ENCODE results near the gene DPEP2. TPM values are rescaled to one million over a fixed set of nuclear protein-coding genes. Genes with fewer than 3 reads are reported as not detected.
A peak's percentile ranks its signal among the peaks of the same experiment; 100 is the strongest.

Gene DPEP2
- total and polyA plus RNA-seq, 7 donors = 0.69 to 11.9 (median 2.5) TPM

DNA sequence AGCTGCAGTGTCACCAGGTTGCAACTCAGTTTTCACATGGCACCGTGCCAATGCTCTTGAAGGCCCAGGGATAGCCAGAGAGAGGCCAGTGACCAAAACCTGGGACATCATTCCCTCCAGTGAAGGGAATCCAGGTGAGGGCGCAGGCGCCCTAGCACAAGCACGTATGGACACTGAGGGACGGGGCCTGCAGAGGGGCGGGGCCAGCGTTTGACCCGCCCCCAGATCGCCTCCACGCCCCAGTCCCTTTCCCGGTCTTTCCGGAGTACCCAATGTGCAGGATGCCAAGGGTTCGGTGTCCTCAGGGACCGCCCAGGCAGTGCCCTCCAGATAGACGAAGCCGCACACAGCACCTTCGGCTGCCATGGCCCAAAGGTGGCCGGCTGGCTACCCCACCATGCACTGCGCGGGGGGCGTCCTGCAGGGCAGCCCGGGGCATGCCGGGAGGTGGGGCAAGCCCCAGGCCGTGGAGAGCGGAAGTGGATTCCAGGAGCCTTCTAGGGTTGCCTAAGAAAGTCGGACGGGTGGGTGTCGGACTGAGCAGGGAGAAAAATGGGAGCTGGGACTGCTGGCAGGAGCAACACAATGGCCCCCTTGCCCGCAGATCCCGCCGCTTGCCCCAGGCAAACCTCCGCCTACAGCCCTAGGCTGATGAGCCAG, 35.5 kb downstream of the DPEP2 start:
- peak overlapping the region; percentile 31 to 99 (median 96) for H3K27ac ChIP-seq
- no peaks in the 10 kb centered on the region for H3K9me3 ChIP-seq
- WGBS, 2 donors = 58 to 74% methylated on average over 32 of the region's 32 CpGs
- H3K27me3 ChIP-seq = no peaks in the 10 kb centered on the region
- no peak for TF ChIP-seq POLR2A (IDR thresholded peaks at IDR 0.05)
- TF ChIP-seq EP300 (IDR thresholded peaks at IDR 0.05) = no peak
- TF ChIP-seq POLR2AphosphoS5 (IDR thresholded peaks at IDR 0.05) = no peak
- TF ChIP-seq, protein P1, sequence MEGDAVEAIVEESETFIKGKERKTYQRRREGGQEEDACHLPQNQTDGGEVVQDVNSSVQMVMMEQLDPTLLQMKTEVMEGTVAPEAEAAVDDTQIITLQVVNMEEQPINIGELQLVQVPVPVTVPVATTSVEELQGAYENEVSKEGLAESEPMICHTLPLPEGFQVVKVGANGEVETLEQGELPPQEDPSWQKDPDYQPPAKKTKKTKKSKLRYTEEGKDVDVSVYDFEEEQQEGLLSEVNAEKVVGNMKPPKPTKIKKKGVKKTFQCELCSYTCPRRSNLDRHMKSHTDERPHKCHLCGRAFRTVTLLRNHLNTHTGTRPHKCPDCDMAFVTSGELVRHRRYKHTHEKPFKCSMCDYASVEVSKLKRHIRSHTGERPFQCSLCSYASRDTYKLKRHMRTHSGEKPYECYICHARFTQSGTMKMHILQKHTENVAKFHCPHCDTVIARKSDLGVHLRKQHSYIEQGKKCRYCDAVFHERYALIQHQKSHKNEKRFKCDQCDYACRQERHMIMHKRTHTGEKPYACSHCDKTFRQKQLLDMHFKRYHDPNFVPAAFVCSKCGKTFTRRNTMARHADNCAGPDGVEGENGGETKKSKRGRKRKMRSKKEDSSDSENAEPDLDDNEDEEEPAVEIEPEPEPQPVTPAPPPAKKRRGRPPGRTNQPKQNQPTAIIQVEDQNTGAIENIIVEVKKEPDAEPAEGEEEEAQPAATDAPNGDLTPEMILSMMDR (IDR thresholded peaks at IDR 0.05) = no peak
- intact Hi-C loops (cut with DNase I) = no loop called here
- H3K36me3 ChIP-seq = peaks cover 22 to 46% (median 32%) of the 10 kb centered on the region in 4 donors
- H3K4me3 ChIP-seq = no peak overlapping the region
- peaks cover 0 to 84% (median 72%) of the 10 kb centered on the region in 4 donors for H3K4me1 ChIP-seq
- no peak for DNase-seq

DNA sequence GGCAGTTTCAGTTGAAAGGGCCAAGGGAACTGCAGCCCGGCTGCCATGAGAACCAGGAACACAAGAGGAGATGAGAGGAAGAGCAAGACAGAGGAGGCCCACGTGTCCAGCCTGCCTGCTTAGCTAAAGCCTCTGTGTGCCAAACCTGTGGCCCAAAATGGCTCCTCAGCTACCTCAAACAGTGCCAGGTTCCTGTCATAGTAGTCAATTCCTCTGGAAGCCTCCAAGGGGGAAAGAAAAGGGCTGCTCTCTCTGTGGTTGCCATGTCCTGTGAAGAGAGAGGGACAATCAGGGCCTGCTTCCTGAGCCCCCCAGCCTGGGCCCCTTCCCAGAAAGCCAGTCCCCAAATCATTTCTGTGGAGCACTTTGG, 36.0 kb downstream of the DPEP2 start:
- intact Hi-C loops (cut with DNase I) = no loop called here
- Histone ChIP-seq H3K27me3 (no peaks in the 10 kb centered on the region), H3K4me3 (no peak overlapping the region), H3K9me3 (no peaks in the 10 kb centered on the region), H3K36me3 (peaks cover 23 to 51% (median 35%) of the 10 kb centered on the region in 4 donors), H3K27ac (peak overlapping the region; percentile 31 to 99 (median 96)), H3K4me1 (peaks cover 0 to 84% (median 73%) of the 10 kb centered on the region in 4 donors)
- TF ChIP-seq, protein P1 (IDR thresholded peaks at IDR 0.05) = no peak
- WGBS, 2 donors = 75 to 77% methylated on average over 2 of the region's 2 CpGs
- DNase-seq = no peak

DNA sequence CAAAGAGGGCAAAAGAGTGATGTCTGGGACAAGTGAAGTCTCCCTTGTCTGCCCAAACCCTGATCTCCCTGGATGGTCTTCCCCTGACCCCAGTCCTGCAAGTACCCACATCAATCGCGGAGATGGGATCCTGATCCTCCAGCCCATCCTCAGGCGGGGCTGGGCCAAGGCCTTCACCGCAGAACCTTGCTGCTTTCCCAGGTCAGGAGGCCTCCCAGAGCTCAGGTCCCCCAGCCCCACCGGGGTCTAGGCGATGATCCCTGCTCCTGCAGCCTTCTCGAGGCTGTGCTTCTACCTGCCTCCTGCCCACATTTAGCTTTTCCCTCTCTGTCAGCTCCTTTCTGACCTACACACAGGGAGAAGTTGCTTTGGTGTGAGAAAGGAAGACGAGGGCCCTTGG, 37.1 kb downstream of the DPEP2 start:
- H3K36me3 ChIP-seq = peaks cover 27 to 63% (median 44%) of the 10 kb centered on the region in 4 donors
- H3K27me3 ChIP-seq = no peaks in the 10 kb centered on the region
- H3K4me1 ChIP-seq = peaks cover 0 to 80% (median 69%) of the 10 kb centered on the region in 4 donors
- intact Hi-C loops (cut with DNase I) = no loop called here
- DNase-seq = no peak
- TF ChIP-seq, protein P1 (IDR thresholded peaks at IDR 0.05) = no peak
- TF ChIP-seq POLR2A (IDR thresholded peaks at IDR 0.05) = no peak
- no peak for TF ChIP-seq POLR2AphosphoS5 (IDR thresholded peaks at IDR 0.05)
- no peak for TF ChIP-seq EP300 (IDR thresholded peaks at IDR 0.05)
- WGBS, 2 donors = 71 to 94% methylated on average over 8 of the region's 8 CpGs
- H3K4me3 ChIP-seq = no peak overlapping the region
- H3K27ac ChIP-seq = peak overlapping the region in 2 of 4 donors; percentile 24 to 63
- no peaks in the 10 kb centered on the region for H3K9me3 ChIP-seq

DNA sequence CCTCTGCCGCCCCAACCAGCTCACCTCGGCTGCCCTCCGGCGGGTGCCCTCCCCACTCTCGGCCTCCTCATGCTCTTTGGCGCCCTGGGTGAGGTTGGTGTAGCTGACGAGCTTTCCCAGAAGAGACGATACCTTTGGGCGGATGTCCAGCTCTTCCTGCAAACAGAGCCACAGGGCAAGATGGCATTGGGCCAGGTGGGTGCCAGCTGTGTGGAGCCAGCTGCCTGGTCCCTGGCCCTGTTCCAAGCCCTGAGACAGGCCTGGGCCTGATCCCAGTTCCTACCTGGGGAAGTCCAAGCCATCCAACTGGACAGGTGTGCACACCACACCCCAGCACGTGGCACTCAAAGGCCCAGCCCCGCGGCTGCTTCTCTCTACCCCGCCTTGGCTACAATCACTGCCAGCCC, 37.7 kb downstream of the DPEP2 start:
- Histone ChIP-seq H3K4me3 (no peak overlapping the region), H3K27ac (peak overlapping the region; percentile 4 to 63 (median 39)), H3K4me1 (peaks cover 0 to 75% (median 63%) of the 10 kb centered on the region in 4 donors), H3K36me3 (peaks cover 27 to 68% (median 46%) of the 10 kb centered on the region in 4 donors), H3K27me3 (no peaks in the 10 kb centered on the region), H3K9me3 (no peaks in the 10 kb centered on the region)
- no peak for DNase-seq
- intact Hi-C loops (cut with DNase I) = no loop called here
- TF ChIP-seq EP300 (IDR thresholded peaks at IDR 0.05) = no peak
- no peak for TF ChIP-seq POLR2A (IDR thresholded peaks at IDR 0.05)
- WGBS, 2 donors = 18 to 71% methylated on average over 13 of the region's 13 CpGs

DNA sequence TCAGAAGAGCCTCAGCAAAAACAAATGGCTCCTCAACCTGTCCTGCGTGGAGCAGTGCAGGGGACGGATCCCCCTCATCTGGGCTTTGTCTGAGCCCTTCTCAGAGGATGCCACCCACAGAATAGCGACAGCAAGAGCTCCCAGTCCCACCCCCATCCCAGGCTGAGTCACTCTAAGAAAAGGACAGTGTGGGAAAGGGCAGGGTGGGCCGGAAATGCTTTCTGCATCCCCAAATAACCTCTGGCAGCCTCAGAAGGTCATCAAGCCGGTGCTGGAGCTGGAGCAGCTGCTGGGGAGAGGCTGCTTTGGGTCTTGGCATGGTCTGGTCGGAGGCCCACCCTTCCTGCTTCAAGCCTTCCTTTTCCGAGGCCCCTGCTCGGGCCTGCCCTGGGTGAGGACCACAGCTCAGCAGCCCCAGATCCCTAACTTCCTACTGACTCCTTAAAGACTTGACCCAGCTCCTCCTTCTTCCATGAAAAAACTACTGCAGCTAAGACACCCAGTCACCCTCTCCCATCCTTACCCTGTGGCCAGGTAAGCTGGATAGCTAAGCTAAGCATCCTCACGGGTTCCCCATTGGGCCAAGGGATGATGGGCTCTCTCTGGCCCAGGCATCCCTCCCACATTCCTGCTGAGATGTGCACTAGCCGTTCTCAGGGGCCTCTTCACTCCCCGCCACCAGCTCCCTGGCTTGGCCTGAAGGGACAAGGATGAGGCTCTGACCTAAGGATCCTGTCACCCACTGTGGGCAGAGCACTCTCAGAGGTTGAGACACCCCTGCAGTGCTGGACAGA, 39.6 kb downstream of the DPEP2 start:
- Histone ChIP-seq H3K9me3 (no peaks in the 10 kb centered on the region), H3K4me1 (peaks cover 0 to 56% (median 45%) of the 10 kb centered on the region in 4 donors), H3K27me3 (no peaks in the 10 kb centered on the region), H3K36me3 (peaks cover 30 to 86% (median 49%) of the 10 kb centered on the region in 4 donors), H3K27ac (peak overlapping the region; percentile 54 to 66 (median 62)), H3K4me3 (no peak overlapping the region)
- peak; percentile 86 for DNase-seq
- TF ChIP-seq POLR2A (IDR thresholded peaks at IDR 0.05) = no peak
- TF ChIP-seq, protein P1 (IDR thresholded peaks at IDR 0.05) = no peak
- TF ChIP-seq POLR2AphosphoS5 (IDR thresholded peaks at IDR 0.05) = peak in 2 of 4 donors; percentile 42 to 47
- intact Hi-C loops (cut with DNase I) = no loop called here
- WGBS, 2 donors = 50 to 78% methylated on average over 11 of the region's 11 CpGs

Measured in sigmoid colon (tissue), 7 donors.